ENCODE results near the gene AURKAIP1.
A peak's percentile ranks its signal among the peaks of the same experiment; 100 is the strongest.

Gene AURKAIP1

GRCh38 chr1:1347026-1347595, 27.9 kb downstream of the AURKAIP1 start:
- no peak for DNase-seq (ENCODE audit: low read depth)

GRCh38 chr1:1346501-1346890, 28.5 kb downstream of the AURKAIP1 start:
- DNase-seq (ENCODE audit: low read depth), result no peak

GRCh38 chr1:1345860-1346500, 29.0 kb downstream of the AURKAIP1 start:
- no peak for DNase-seq (ENCODE audit: low read depth)

GRCh38 chr1:1345384-1345783, 29.6 kb downstream of the AURKAIP1 start:
- no peak for DNase-seq (ENCODE audit: low read depth)

GRCh38 chr1:1344655-1345361, 30.2 kb downstream of the AURKAIP1 start:
- DNase-seq (ENCODE audit: low read depth), result peak; percentile 38

GRCh38 chr1:1343811-1344421, 31.1 kb downstream of the AURKAIP1 start:
- DNase-seq (ENCODE audit: low read depth), result no peak

- DNase-seq (ENCODE audit: low read depth), result no peak
These were observed 32.4 kb downstream of the AURKAIP1 start for GRCh38 chr1:1342584-1343115.

- DNase-seq (ENCODE audit: low read depth), result no peak
These were observed 32.9 kb downstream of the AURKAIP1 start for GRCh38 chr1:1342061-1342562.

GRCh38 chr1:1341549-1342021, 33.4 kb downstream of the AURKAIP1 start:
- DNase-seq (ENCODE audit: low read depth), result no peak

GRCh38 chr1:1340791-1341548, 34.0 kb downstream of the AURKAIP1 start:
- DNase-seq (ENCODE audit: low read depth), result no peak

- DNase-seq (ENCODE audit: low read depth), result no peak
These were observed 34.8 kb downstream of the AURKAIP1 start for GRCh38 chr1:1340185-1340584.

- no peak for DNase-seq (ENCODE audit: low read depth)
These were observed 36.7 kb downstream of the AURKAIP1 start for GRCh38 chr1:1338278-1338677.

GRCh38 chr1:1337793-1338147, 37.2 kb downstream of the AURKAIP1 start:
- peak; percentile 28 for DNase-seq (ENCODE audit: low read depth)

GRCh38 chr1:1336931-1337792, 37.8 kb downstream of the AURKAIP1 start:
- DNase-seq (ENCODE audit: low read depth), result no peak

GRCh38 chr1:1336446-1336845, 38.6 kb downstream of the AURKAIP1 start:
- no peak for DNase-seq (ENCODE audit: low read depth)

GRCh38 chr1:1335792-1336248, 39.2 kb downstream of the AURKAIP1 start:
- no peak for DNase-seq (ENCODE audit: low read depth)

GRCh38 chr1:1335283-1335682, 39.7 kb downstream of the AURKAIP1 start:
- no peak for DNase-seq (ENCODE audit: low read depth)

- no peak for DNase-seq (ENCODE audit: low read depth)
These were observed 40.2 kb downstream of the AURKAIP1 start for GRCh38 chr1:1334835-1335234.

- DNase-seq (ENCODE audit: low read depth), result no peak
These were observed 41.3 kb downstream of the AURKAIP1 start for GRCh38 chr1:1333551-1334241.

All from activated T-cell treated with anti-CD3 and anti-CD28 coated beads for 24 hours (primary cell).